22Rv1 (cell line): ENCODE results near the gene BMF.

Source experiments
- ZFX ChIP-seq: fragments of 450-650 bp; IDR thresholded peaks from 2 replicates; pipeline ENCODE4 v1.6.1; 2017; ENCODE audit warnings: antibody characterized with exemption, borderline replicate concordance
- TF ChIP-seq, protein P1 (sequence below): fragments of 450-650 bp; IDR thresholded peaks from 2 replicates; pipeline ENCODE4 v1.5.1; 2017; ENCODE audit warnings: mild to moderate bottlenecking

DNA sequence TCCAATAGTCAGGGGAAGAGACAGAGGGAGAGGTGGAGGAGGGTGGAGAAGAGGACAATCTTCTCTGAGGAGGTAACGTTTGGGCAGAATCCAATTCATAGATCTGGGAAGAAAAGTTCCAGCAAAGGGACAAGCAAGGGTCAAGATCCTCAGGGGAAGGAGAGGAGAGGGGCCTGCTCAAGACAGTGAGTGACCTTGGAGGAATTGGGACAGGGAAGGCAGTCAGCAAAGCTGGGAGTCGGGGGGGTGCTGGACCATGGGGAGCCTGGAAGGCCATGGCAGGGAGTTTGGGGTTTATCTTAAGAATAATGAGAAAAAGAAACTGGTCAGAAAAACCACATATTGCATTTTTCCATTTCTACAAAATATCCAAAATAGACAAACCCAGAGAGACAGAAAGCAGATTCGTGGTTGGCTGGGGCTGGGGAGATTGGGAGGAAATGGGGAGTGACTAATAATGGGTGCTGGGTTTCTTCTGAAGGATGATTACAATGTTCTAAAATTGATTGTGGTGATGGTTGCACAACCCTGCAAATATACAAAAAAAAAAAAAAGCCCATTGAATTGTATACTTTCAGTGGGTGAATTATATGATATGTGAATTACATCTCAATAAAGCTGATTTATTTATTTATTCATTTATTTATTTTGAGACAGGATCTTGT, 50.1 kb downstream of the BMF start:
- TF ChIP-seq, protein P1, sequence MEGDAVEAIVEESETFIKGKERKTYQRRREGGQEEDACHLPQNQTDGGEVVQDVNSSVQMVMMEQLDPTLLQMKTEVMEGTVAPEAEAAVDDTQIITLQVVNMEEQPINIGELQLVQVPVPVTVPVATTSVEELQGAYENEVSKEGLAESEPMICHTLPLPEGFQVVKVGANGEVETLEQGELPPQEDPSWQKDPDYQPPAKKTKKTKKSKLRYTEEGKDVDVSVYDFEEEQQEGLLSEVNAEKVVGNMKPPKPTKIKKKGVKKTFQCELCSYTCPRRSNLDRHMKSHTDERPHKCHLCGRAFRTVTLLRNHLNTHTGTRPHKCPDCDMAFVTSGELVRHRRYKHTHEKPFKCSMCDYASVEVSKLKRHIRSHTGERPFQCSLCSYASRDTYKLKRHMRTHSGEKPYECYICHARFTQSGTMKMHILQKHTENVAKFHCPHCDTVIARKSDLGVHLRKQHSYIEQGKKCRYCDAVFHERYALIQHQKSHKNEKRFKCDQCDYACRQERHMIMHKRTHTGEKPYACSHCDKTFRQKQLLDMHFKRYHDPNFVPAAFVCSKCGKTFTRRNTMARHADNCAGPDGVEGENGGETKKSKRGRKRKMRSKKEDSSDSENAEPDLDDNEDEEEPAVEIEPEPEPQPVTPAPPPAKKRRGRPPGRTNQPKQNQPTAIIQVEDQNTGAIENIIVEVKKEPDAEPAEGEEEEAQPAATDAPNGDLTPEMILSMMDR = no peak
- TF ChIP-seq ZFX = no peak
